B cell (primary cell): ENCODE results near the gene CTNS. TPM values are rescaled to one million over a fixed set of nuclear protein-coding genes. Genes with fewer than 3 reads are reported as not detected.

Experiments
- ATAC-seq: fragments of 200-7000 bp; cut with Tn5 transposase; one replicate; pipeline ENCODE4 v1.10.0; 2021; ENCODE audit warnings: low read depth, mild to moderate bottlenecking, moderate number of reproducible peaks, moderate library complexity
- CTCF ChIA-PET: fragments of 350-600 bp; sonication (Branson Sonifier 250); formaldehyde crosslinking; loops from one replicate; lab custom pipeline; 2021; ENCODE audit warnings: antibody characterized with exemption, inconsistent platforms; lab: Charles Lee
- POLR2A ChIA-PET: fragments of 350-600 bp; sonication (Branson Sonifier 250); formaldehyde crosslinking; loops from one replicate; lab custom pipeline; 2021; ENCODE audit warnings: antibody characterized with exemption; lab: Charles Lee
- DNase-seq: peaks from one replicate; pipeline ENCODE4 v3.0.0; 2013
- H2AFZ ChIP-seq: 2 replicates; pipeline ENCODE4 v1.6.1; 2012; ENCODE audit warnings: mild to moderate bottlenecking, low read depth, low read length; ENCODE audit not compliant: insufficient read depth, poor library complexity, severe bottlenecking
- H3K27ac ChIP-seq, 2 donors: 1 replicate in 1 of 2; 2 replicates in 1 of 2; pipeline ENCODE4 v1.5.1; 2012 to 2013; ENCODE audit warnings: low read length in 2 of 2, mild to moderate bottlenecking in 2 of 2, moderate library complexity in 1 of 2
- H3K27me3 ChIP-seq, 4 experiments: fragments of 200-600 bp in 1 of 4; sonication (generic) in 1 of 4; replicated peaks in 1 of 4; 1 replicate in 2 of 4; 2 replicates in 2 of 4; pipeline versions ENCODE4 v1.6.1 to v1.7.0; 2013 to 2016; ENCODE audit warnings: low read length in 3 of 4, mild to moderate bottlenecking in 2 of 4, mixed read lengths in 1 of 4, moderate library complexity in 1 of 4; ENCODE audit not compliant: insufficient read depth in 4 of 4, control insufficient read depth in 3 of 4; ENCODE audit errors: control extremely low read depth in 1 of 4
- H3K36me3 ChIP-seq, 2 experiments: replicated peaks in 1 of 2; 1 replicate in 1 of 2; 2 replicates in 1 of 2; pipeline versions ENCODE4 v1.6.1 to v1.7.1; 2013; ENCODE audit warnings: low read length in 1 of 2; ENCODE audit not compliant: insufficient read depth in 2 of 2, control insufficient read depth in 1 of 2; ENCODE audit errors: control extremely low read depth in 1 of 2, extremely low read depth in 1 of 2
- H3K4me1 ChIP-seq, 2 donors: fragments of 200-600 bp in 1 of 2; sonication (generic) in 1 of 2; 1 replicate in 1 of 2; 2 replicates in 1 of 2; pipeline versions ENCODE4 v1.5.1 to v1.6.1; 2013 to 2017; ENCODE audit warnings: low read length in 2 of 2; ENCODE audit not compliant: control insufficient read depth in 2 of 2, insufficient read depth in 2 of 2
- H3K4me2 ChIP-seq: replicated peaks from 2 replicates; pipeline ENCODE3; 2012; ENCODE audit warnings: mild to moderate bottlenecking, low read depth, low read length; ENCODE audit not compliant: poor library complexity, severe bottlenecking
- H3K4me3 ChIP-seq, 5 experiments: fragments of 200-600 bp in 1 of 5; sonication (generic) in 1 of 5; 1 replicate in 3 of 5; 2 replicates in 2 of 5; pipeline versions ENCODE4 v1.5.1 to v1.7.0; 2011 to 2016; ENCODE audit warnings: low read length in 4 of 5, mild to moderate bottlenecking in 4 of 5, low read depth in 2 of 5, control low read depth in 1 of 5, moderate library complexity in 1 of 5; ENCODE audit not compliant: insufficient read depth in 1 of 5; ENCODE audit errors: control extremely low read depth in 1 of 5, extremely low read depth in 1 of 5
- H3K79me2 ChIP-seq: fragments of 200-600 bp; sonication (generic); one replicate; pipeline ENCODE4 v1.6.0; 2016; ENCODE audit warnings: low read length; ENCODE audit not compliant: control insufficient read depth, insufficient read depth
- H3K9ac ChIP-seq: fragments of 200-600 bp; sonication (generic); 2 replicates; pipeline ENCODE4 v1.6.1; 2017; ENCODE audit warnings: mild to moderate bottlenecking, low read length, moderate library complexity
- H3K9me3 ChIP-seq, 3 donors: one replicate each; pipeline versions ENCODE4 v1.6.1 to v1.7.1; 2013; ENCODE audit warnings: low read length in 2 of 3; ENCODE audit not compliant: control insufficient read depth in 2 of 3, insufficient read depth in 1 of 3; ENCODE audit errors: control extremely low read depth in 1 of 3
- H4K20me1 ChIP-seq: 2 replicates; pipeline ENCODE4 v1.6.0; 2012; ENCODE audit warnings: mild to moderate bottlenecking, low read length; ENCODE audit not compliant: insufficient read depth, control insufficient read depth, poor library complexity, severe bottlenecking
- H3K27ac Mint-ChIP-seq: one replicate; pipeline ENCODE4 v1.8.0; 2021; ENCODE audit warnings: mixed read lengths
- H3K27me3 Mint-ChIP-seq: one replicate; pipeline ENCODE4 v1.8.0; 2021; ENCODE audit warnings: mixed read lengths
- H3K4me1 Mint-ChIP-seq: one replicate; pipeline ENCODE4 v1.8.0; 2021; ENCODE audit warnings: mixed read lengths
- H3K4me3 Mint-ChIP-seq: one replicate; pipeline ENCODE4 v1.8.0; 2021; ENCODE audit warnings: mixed read lengths
- H3K9me3 Mint-ChIP-seq: one replicate; pipeline ENCODE4 v1.8.0; 2022; ENCODE audit warnings: mixed read lengths; ENCODE audit not compliant: insufficient read depth
- EZH2 ChIP-seq: IDR thresholded peaks from 2 replicates; pipeline ENCODE4 v1.6.1; 2012; ENCODE audit warnings: borderline replicate concordance, low read depth, mild to moderate bottlenecking, moderate library complexity, low read length; ENCODE audit not compliant: insufficient read depth, poor library complexity, severe bottlenecking
- WGBS: methylation state at CpG from one replicate; pipeline ENCODE4 v1.1.5; 2013; ENCODE audit warnings: missing lambda C conversion rate; ENCODE audit not compliant: insufficient coverage; 5-methylcytosine and 5-hydroxymethylcytosine counted together
- intact Hi-C: fragments of 100-400 bp; cut with micrococcal nuclease; formaldehyde crosslinking; loops from one replicate; pipeline ENCODE4 v1.10.0; 2022
- polyA plus RNA-seq: library from polyadenylated mRNA; depleted of rRNA; stranded (reverse); fragments of >200 nt; gene quantifications from 2 replicates; pipeline ENCODE4 v1.2.3, GENCODE V29; 2012
- total RNA-seq, 2 donors: library from RNA; stranded (reverse); fragments of 120-200 nt in 1 of 2; gene quantifications; 1 replicate in 1 of 2; 2 replicates in 1 of 2; pipeline versions ENCODE4 v1.2.3 to v1.2.4, GENCODE V29; 2013 to 2022
- TF ChIP-seq, protein P1 (sequence below): fragments of 200-600 bp; IDR thresholded peaks from one replicate; pipeline ENCODE4 v1.8.0; 2022; ENCODE audit warnings: antibody characterized with exemption, mild to moderate bottlenecking

Gene CTNS
- total and polyA plus RNA-seq, 2 donors (not counting 1 experiment from before 2014, with no cell fraction given): 11.6 to 24.7 TPM

DNA sequence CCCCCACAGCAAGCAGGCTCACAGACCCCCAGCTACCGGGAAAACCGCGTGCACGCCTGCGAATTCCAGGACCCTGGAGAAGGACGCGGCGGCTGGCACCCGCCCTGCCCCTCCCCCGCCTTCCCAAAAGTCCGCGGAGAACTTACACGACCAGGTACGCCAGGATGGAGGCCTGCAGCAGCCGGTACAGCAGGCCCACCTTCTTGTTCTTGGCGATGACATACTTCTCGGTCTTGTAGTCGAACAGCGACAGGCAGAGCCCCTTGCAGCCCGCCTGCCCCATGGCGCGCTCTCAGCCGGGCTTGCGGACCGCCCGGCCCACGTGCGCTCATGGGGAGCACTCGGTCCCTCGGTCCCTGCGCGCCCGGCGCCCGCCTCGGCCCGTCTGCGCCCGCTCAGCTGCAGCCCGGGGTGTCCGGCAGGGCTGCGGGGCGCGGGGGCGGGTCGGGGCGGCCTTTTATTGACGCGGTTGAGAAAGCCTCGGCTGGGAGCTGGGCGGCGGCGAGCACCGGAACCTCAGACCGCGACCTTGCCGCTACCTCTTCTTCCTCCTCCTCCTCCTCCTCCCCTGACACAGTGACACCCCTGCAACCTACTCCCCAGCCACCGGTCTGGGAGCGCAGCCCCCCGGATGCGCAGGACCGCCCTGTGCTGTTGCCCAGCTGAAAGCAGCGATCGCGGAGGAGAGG is 59.3 kb downstream of the CTNS start, which contains the start of gene P2RX5:
Gene P2RX5, minus strand, starts transcription at position 433 of the 689 bp plus-strand sequence. Its CDS starts 150 bp downstream, at position 283.
- peaks cover 0 to 8% (median 6%) of the 10 kb centered on the region in 3 donors for H3K9me3 ChIP-seq
- H3K27me3 ChIP-seq: no peaks in the 10 kb centered on the region
- ATAC-seq: peak; percentile 52
- peaks cover 56% of the 10 kb centered on the region for H3K79me2 ChIP-seq
- Mint-ChIP-seq H3K4me3 (peak within 1 kb of the TSS; percentile 100), H3K4me1 (peaks cover 61% of the 10 kb centered on the region), H3K27me3 (no peaks in the 10 kb centered on the region), H3K27ac (peak within 1 kb of the TSS; percentile 99), H3K9me3 (no peaks in the 10 kb centered on the region)
- H3K4me2 ChIP-seq: peak within 1 kb of the TSS; percentile 80
- ChIA-PET POLR2A (interaction anchor here (0.5 to 6.4 kb wide), 14 partner anchors 11 to 693 kb away, joined by 3 to 63 read pairs (median 4); partner anchors contain the start of gene HASPIN), CTCF (interaction anchor here (0.6 to 5.0 kb wide), 16 partner anchors 11 to 668 kb away, joined by 3 to 52 read pairs (median 6); partner anchors contain the start of gene HASPIN)
- WGBS: under 1% methylated on average over 48 of the region's 65 CpGs
- peaks cover 35 to 65% of the 10 kb centered on the region in 2 donors for H3K4me1 ChIP-seq
- H3K9ac ChIP-seq: peak within 1 kb of the TSS; percentile 77
- peak within 1 kb of the TSS; percentile 58 to 93 (median 83) for H3K4me3 ChIP-seq
- intact Hi-C loops: loop anchor here (1.0 kb wide), 1 partner anchor 27 kb away; the partner anchor contains the start of gene HASPIN
- TF ChIP-seq EZH2: no peak
- TF ChIP-seq, protein P1, sequence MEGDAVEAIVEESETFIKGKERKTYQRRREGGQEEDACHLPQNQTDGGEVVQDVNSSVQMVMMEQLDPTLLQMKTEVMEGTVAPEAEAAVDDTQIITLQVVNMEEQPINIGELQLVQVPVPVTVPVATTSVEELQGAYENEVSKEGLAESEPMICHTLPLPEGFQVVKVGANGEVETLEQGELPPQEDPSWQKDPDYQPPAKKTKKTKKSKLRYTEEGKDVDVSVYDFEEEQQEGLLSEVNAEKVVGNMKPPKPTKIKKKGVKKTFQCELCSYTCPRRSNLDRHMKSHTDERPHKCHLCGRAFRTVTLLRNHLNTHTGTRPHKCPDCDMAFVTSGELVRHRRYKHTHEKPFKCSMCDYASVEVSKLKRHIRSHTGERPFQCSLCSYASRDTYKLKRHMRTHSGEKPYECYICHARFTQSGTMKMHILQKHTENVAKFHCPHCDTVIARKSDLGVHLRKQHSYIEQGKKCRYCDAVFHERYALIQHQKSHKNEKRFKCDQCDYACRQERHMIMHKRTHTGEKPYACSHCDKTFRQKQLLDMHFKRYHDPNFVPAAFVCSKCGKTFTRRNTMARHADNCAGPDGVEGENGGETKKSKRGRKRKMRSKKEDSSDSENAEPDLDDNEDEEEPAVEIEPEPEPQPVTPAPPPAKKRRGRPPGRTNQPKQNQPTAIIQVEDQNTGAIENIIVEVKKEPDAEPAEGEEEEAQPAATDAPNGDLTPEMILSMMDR: no peak
- peak within 1 kb of the TSS; percentile 64 for H2AFZ ChIP-seq
- H3K27ac ChIP-seq: peak within 1 kb of the TSS; percentile 76 to 91
- peaks cover 27% of the 10 kb centered on the region for H4K20me1 ChIP-seq
- DNase-seq: peak; percentile 80
- H3K36me3 ChIP-seq: peaks cover 0 to 17% of the 10 kb centered on the region in 2 experiments
